Stimulated activated CD4-positive, alpha-beta T cell treated with anti-CD3 and anti-CD28 coated beads, TNF-alpha, amount 100 ng/mL, for 48 hours (primary cell): ENCODE data around the gene MLPH.

Experiments used
- DNase-seq, 3 donors: peaks; one replicate each; pipeline ENCODE4 v3.0.0-alpha.2; 2020; ENCODE audit warnings: low read depth in 3 of 3

MLPH gene

GRCh38 chr2:237497838-237498186, 10.8 kb downstream of the MLPH start:
- DNase-seq, result no peak

- no peak for DNase-seq
These were observed 11.3 kb downstream of the MLPH start for GRCh38 chr2:237498341-237498740.

- DNase-seq, result no peak
These were observed 13.8 kb downstream of the MLPH start for GRCh38 chr2:237500681-237501424.

GRCh38 chr2:237501892-237502513, 15.0 kb downstream of the MLPH start:
- DNase-seq, result no peak

GRCh38 chr2:237503201-237503600, 16.1 kb downstream of the MLPH start:
- DNase-seq, result no peak

GRCh38 chr2:237505188-237505939, 18.3 kb downstream of the MLPH start:
- DNase-seq, result no peak

- DNase-seq, result no peak
These were observed 20.5 kb downstream of the MLPH start for GRCh38 chr2:237507512-237507911.

GRCh38 chr2:237508361-237508760, 21.3 kb downstream of the MLPH start:
- DNase-seq, result no peak

- DNase-seq, result no peak
These were observed 22.1 kb downstream of the MLPH start for GRCh38 chr2:237509151-237509550.

- no peak for DNase-seq
These were observed 22.9 kb downstream of the MLPH start for GRCh38 chr2:237509905-237510304.

- no peak for DNase-seq
These were observed 23.6 kb downstream of the MLPH start for GRCh38 chr2:237510502-237511217.

GRCh38 chr2:237511433-237511832, 24.4 kb downstream of the MLPH start:
- DNase-seq, result no peak

- no peak for DNase-seq
These were observed 24.9 kb downstream of the MLPH start for GRCh38 chr2:237511885-237512405.

- DNase-seq, result peak; percentile 69 to 75 (median 73)
These were observed 25.9 kb downstream of the MLPH start for GRCh38 chr2:237512774-237513466.

GRCh38 chr2:237513693-237514092, 26.6 kb downstream of the MLPH start:
- no peak for DNase-seq

GRCh38 chr2:237514474-237515130, 27.6 kb downstream of the MLPH start:
- no peak for DNase-seq

- no peak for DNase-seq
These were observed 28.1 kb downstream of the MLPH start for GRCh38 chr2:237515166-237515565.

- DNase-seq, result no peak
These were observed 28.7 kb downstream of the MLPH start for GRCh38 chr2:237515621-237516275.

- no peak for DNase-seq
These were observed 30.1 kb downstream of the MLPH start for GRCh38 chr2:237517163-237517562.

- DNase-seq, result no peak
These were observed 30.9 kb downstream of the MLPH start for GRCh38 chr2:237517990-237518389.
